RWPE2 (cell line): ENCODE measurements around the gene WDCP.

Experiments used
- ATAC-seq: fragments of 200-7000 bp; cut with Tn5 transposase; 3 replicates; pipeline ENCODE4 v1.9.1; 2021; ENCODE audit warnings: low read depth
- DNase-seq: peaks from one replicate; pipeline ENCODE4 v3.0.0-alpha.2; 2020; ENCODE audit warnings: low spot score
- H3K27ac ChIP-seq: fragments of 450-650 bp; 2 replicates; pipeline ENCODE4 v1.5.1; 2017; ENCODE audit warnings: mild to moderate bottlenecking; ENCODE audit not compliant: poor library complexity, severe bottlenecking
- H3K27me3 ChIP-seq: fragments of 250-450 bp; sonication (Bioruptor Pico); 2 replicates; pipeline ENCODE4 v1.5.1; 2021; ENCODE audit warnings: mild to moderate bottlenecking, moderate library complexity; ENCODE audit not compliant: insufficient read depth, poor library complexity, severe bottlenecking
- H3K36me3 ChIP-seq: fragments of 250-450 bp; sonication (Bioruptor Pico); 2 replicates; pipeline ENCODE4 v1.5.1; 2020; ENCODE audit warnings: low read depth, mild to moderate bottlenecking, moderate library complexity
- H3K4me1 ChIP-seq: fragments of 250-450 bp; sonication (Bioruptor Pico); 2 replicates; pipeline ENCODE4 v1.5.1; 2021; ENCODE audit warnings: mild to moderate bottlenecking, moderate library complexity; ENCODE audit not compliant: insufficient read depth, poor library complexity, severe bottlenecking
- H3K4me3 ChIP-seq: fragments of 250-450 bp; sonication (Bioruptor Pico); 2 replicates; pipeline ENCODE4 v1.5.1; 2021; ENCODE audit warnings: mild to moderate bottlenecking, moderate library complexity; ENCODE audit not compliant: severe bottlenecking
- H3K9me3 ChIP-seq: fragments of 250-450 bp; sonication (Bioruptor Pico); 2 replicates; pipeline ENCODE4 v1.5.1; 2021; ENCODE audit warnings: mild to moderate bottlenecking, moderate library complexity; ENCODE audit not compliant: severe bottlenecking
- TF ChIP-seq, protein P1 (sequence below): fragments of 450-650 bp; IDR thresholded peaks from one replicate; pipeline ENCODE4 v1.5.1; 2017; ENCODE audit warnings: mild to moderate bottlenecking, moderate library complexity; ENCODE audit not compliant: poor library complexity, severe bottlenecking

The WDCP gene

DNA sequence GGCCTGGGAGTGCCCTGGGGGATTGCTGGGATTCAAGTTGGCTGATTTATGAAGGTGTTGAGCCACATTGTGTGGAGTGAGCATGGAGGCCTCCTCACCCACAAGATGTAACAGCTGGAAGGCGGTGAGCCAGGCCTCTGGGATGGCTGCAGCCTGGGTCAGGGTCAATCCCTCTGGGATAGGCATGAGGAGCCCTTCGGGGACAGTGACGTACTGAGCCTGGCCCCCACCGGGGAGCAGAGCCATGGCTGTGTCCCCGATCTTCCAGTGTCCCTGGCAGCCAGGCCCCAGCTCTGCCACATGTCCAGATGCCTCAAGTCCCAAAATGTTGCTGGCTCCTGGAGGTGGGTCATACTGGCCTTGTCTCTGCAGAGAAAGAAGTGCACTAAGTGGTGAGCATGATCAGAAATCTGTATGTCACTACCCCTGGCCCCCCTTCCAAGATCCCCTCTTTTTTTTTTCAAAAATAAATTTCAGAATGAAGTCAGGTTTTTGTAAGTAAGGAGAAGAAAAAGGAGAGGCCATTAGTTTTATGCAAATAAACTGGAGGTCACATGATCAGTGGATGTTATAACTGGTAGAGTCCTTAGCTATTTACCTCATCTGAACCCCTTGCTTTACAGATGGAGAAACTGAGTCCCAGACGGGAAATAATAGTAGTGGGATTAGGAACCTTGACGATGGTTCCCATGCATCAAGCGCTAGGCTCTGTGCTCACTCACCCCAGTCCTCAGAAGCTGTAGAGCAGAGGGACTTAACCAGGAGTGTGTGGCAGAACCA is 35.8 kb upstream of the WDCP start:
- TF ChIP-seq, protein P1, sequence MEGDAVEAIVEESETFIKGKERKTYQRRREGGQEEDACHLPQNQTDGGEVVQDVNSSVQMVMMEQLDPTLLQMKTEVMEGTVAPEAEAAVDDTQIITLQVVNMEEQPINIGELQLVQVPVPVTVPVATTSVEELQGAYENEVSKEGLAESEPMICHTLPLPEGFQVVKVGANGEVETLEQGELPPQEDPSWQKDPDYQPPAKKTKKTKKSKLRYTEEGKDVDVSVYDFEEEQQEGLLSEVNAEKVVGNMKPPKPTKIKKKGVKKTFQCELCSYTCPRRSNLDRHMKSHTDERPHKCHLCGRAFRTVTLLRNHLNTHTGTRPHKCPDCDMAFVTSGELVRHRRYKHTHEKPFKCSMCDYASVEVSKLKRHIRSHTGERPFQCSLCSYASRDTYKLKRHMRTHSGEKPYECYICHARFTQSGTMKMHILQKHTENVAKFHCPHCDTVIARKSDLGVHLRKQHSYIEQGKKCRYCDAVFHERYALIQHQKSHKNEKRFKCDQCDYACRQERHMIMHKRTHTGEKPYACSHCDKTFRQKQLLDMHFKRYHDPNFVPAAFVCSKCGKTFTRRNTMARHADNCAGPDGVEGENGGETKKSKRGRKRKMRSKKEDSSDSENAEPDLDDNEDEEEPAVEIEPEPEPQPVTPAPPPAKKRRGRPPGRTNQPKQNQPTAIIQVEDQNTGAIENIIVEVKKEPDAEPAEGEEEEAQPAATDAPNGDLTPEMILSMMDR: no peak
- peaks cover 10% of the 10 kb centered on the region for H3K4me1 ChIP-seq

DNA sequence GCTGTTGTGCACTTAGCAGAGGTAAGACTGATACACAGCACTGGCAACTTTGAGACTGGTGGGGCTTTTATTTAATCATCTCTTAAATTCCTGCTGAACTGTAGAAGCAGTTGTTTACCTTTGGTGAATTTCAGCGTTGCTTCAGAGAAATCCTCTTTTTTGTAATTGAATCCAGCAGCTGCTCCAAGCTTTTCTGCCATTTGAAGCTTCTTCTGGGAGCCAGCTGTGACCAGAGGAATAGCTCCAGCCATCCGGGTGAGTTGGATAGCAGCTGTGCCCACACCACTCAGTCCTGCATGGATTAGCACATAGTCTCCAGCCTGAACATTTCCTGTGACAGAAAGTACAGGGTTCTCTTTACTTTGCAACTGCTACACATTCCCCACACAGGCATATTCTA is 33.5 kb upstream of the WDCP start:
- Histone ChIP-seq H3K9me3 (no peaks in the 10 kb centered on the region), H3K4me1 (peaks cover 10% of the 10 kb centered on the region), H3K27ac (peak overlapping the region; percentile 93), H3K4me3 (no peak overlapping the region), H3K27me3 (no peaks in the 10 kb centered on the region), H3K36me3 (peaks cover 23% of the 10 kb centered on the region)
- ATAC-seq (no peak), DNase-seq (no peak)
- TF ChIP-seq, protein P1: no peak

More for the DNA sequence above, 35.8 kb upstream of the WDCP start:
- no peak for DNase-seq
- ATAC-seq: no peak
- peak overlapping the region; percentile 93 for H3K27ac ChIP-seq
- H3K36me3 ChIP-seq: peaks cover 23% of the 10 kb centered on the region
- H3K9me3 ChIP-seq: no peaks in the 10 kb centered on the region
- no peaks in the 10 kb centered on the region for H3K27me3 ChIP-seq
- H3K4me3 ChIP-seq: peak overlapping the region; percentile 51

DNA sequence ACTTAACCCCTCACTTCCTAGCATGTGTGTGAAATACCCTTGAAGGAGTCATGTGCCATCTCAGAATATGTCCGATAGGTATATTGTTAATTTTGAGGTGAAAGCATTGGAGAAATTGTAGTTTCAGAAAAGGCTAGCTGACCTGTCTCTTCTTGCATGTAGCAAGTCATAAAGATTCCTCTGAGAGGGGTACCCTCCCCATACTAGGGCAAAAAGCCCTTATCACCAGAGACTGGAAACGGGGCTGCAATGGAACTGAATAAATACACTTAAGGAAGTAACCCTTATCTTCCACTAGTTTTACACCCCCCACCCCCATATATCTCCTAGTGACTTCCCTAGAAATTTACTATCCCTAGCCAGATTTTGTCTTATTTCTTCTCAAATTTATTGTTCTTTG is 30.7 kb upstream of the WDCP start:
- Histone ChIP-seq H3K4me3 (peak overlapping the region; percentile 69), H3K27ac (peak overlapping the region; percentile 78), H3K27me3 (no peaks in the 10 kb centered on the region), H3K9me3 (no peaks in the 10 kb centered on the region), H3K36me3 (peaks cover 36% of the 10 kb centered on the region), H3K4me1 (peaks cover 5% of the 10 kb centered on the region)
- TF ChIP-seq, protein P1: no peak
- ATAC-seq: no peak
- DNase-seq: no peak

DNA sequence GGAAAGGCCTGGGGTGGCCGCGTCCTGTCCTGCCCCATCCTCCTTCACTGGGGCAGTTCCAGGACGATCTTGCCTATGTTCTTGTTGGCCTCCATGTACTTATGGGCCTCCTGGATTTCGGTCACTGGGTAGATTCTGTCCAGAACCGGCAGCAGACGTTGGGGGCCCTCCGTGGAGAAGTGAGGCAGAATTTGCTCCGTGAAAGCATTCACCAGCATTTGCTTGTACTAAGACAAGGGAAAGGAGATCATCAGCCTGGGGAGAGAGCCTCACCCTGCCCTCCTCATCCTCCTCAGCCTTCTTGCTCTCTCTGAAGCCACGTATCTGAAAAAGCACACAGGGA is 30.3 kb upstream of the WDCP start:
- no peak for ATAC-seq
- TF ChIP-seq, protein P1: no peak
- DNase-seq: no peak
- Histone ChIP-seq H3K36me3 (peaks cover 36% of the 10 kb centered on the region), H3K4me1 (peaks cover 3% of the 10 kb centered on the region), H3K4me3 (peak overlapping the region; percentile 69), H3K27me3 (no peaks in the 10 kb centered on the region), H3K9me3 (no peaks in the 10 kb centered on the region), H3K27ac (peak overlapping the region; percentile 78)

DNA sequence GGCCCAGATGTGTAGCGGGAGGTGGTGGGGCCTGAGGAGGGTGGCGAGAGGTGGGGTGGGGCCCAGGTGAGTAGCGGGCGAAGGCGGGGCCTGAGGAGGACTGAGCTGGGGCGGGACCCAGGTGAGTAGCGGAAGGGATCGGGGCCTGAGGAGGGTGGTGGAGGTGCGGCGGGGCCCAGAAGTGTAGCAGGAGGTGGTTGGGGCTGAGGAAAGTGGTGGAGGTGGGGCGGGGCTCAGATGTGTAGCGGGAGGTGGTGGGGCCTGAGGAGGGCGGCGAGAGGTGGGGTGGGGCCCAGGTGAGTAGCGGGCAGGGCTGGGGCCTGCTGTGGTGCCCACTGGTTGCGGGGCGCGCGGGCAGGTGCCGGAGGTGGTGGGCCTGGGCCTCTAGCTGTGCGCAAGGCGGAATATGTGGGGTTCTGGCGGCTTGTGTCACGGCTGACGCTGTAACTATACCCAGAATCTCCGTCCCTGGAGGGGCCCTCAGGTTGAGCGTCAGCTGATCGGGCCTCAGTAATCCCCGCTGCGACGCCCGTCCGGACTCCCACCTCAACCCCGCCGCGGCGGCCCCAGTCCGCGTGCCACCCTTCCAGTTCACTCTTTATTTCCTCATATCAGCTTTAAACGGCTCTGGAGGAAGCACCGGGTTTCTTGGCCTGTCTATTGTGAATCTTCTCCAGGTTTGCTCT is 29.8 kb upstream of the WDCP start:
- DNase-seq: no peak
- peaks cover 36% of the 10 kb centered on the region for H3K36me3 ChIP-seq
- peak; percentile 82 for ATAC-seq
- TF ChIP-seq, protein P1: no peak
- H3K27me3 ChIP-seq: no peaks in the 10 kb centered on the region
- no peaks in the 10 kb centered on the region for H3K9me3 ChIP-seq
- H3K27ac ChIP-seq: peak overlapping the region; percentile 78
- H3K4me1 ChIP-seq: no peaks in the 10 kb centered on the region
- H3K4me3 ChIP-seq: peak overlapping the region; percentile 69
